Activated naive CD4-positive, alpha-beta T cell treated with anti-CD3 and anti-CD28 coated beads, Interleukin-2, amount 50 U/mL, for 72 hours (primary cell): ENCODE measurements around the gene P4HA2. TPM values are rescaled to one million over a fixed set of nuclear protein-coding genes. Genes with fewer than 3 reads are reported as not detected.

Experiments used
- ATAC-seq, 2 donors: fragments of 150-1000 bp; cut with Tn5 transposase; 2 replicates each; pipeline ENCODE4 v1.10.0; 2021; ENCODE audit warnings: mild to moderate bottlenecking in 2 of 2, moderate library complexity in 2 of 2
- DNase-seq, 2 donors: peaks; one replicate each; pipeline ENCODE4 v3.0.0; 2021 to 2022; ENCODE audit warnings: low spot score in 2 of 2
- H3K27ac Mint-ChIP-seq, 2 donors: one replicate each; pipeline ENCODE4 v1.8.0; 2022; ENCODE audit warnings: mild to moderate bottlenecking in 2 of 2, mixed read lengths in 2 of 2
- H3K36me3 Mint-ChIP-seq, 2 donors: one replicate each; pipeline ENCODE4 v1.8.0; 2022; ENCODE audit warnings: mixed read lengths in 2 of 2
- H3K9me3 Mint-ChIP-seq, 2 donors: one replicate each; pipeline ENCODE4 v1.8.0; 2022; ENCODE audit warnings: mixed read lengths in 2 of 2
- total RNA-seq, 2 donors: library from RNA; stranded (reverse); gene quantifications; one replicate each; pipeline ENCODE4 v1.2.3, GENCODE V29; 2022

P4HA2 gene
- total RNA-seq, 2 donors from 2014 or later = 0.91 to 21.6 TPM

DNA sequence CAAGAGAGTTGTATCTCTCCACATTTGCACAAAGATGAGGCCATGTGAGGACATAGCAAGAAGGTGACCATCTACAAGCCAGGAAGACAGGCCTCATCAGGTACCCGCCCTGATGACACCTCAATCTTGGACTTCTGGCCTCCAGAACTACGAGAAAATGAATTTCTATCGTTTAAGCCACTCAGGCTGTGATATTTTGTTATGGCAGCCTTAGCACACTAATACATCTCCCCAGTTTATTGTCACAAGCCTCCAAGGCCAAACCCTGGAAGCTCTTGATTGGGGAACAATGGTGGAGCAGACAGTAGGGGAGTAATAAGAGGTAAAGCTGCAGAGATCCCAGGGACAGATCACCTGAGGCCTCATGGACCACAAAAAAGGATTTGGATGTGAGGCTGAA, 7.7 kb upstream of the P4HA2 start:
- Mint-ChIP-seq H3K27ac (no peak overlapping the region), H3K36me3 (no peaks in the 10 kb centered on the region), H3K9me3 (no peaks in the 10 kb centered on the region)
- DNase-seq = no peak
- ATAC-seq = no peak

DNA sequence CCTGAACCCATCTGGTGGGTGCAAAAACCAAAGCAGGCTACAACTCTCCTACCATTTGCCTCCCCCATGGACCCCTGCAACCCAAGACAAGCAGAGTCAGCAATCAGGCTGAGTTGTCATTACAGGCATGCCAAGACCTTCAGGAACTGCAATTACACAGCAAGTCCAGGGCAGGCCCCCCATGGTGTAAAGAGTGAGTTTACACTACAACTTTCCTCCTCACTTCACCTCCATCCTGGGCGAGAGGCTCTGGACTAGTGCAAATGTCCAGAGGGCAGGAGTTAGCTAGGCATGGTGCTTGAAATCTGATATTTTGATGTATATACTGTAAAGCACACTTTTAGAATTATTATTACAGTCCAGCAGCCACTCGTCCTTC, 7.0 kb upstream of the P4HA2 start:
- no peaks in the 10 kb centered on the region for H3K9me3 Mint-ChIP-seq
- no peak overlapping the region for H3K27ac Mint-ChIP-seq
- H3K36me3 Mint-ChIP-seq = no peaks in the 10 kb centered on the region
- ATAC-seq (no peak), DNase-seq (peak in 1 of 2 donors; percentile 13)

DNA sequence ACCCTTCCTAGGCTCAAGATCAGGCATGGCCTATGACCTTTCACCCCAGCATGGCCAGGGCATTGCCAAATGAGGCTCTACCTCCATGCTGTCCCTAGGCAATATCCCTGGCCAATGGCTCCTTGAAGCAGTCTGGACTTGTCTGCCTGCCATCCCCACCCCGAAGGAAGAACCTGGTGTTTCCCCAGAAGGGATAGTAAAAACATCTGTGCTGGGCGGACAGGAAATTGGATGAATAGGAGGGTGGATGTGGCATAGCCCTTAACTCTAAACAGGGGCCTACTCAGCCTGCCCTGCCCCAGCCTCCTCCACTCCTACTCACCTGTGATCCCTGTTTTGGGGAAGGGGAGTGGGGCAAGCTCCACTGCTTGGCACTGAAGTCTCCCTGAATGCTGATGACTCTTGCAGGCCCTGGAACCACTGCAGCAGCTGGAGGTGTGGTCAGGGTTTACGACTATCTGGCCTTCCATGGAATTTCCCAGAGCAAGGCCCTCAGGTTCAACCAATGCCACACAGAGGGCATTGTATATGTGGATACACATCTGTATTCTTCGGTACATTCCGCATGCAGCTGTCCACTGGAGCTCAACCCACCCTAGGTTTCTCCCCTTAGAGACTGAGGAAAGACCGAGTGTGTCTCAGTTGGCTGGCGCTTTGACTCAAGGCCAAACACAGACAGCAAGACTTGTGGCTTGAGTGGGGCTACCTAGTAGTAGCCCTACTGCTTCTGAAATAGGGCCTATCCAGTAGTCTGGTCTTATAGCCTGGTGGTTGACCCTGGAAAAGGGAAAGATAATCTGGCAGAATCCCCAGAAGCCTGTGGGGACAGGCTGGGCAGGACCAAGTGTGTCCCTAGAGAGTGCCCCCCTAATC, 6.4 kb upstream of the P4HA2 start:
- Mint-ChIP-seq H3K9me3 (no peaks in the 10 kb centered on the region), H3K27ac (no peak overlapping the region), H3K36me3 (no peaks in the 10 kb centered on the region)
- no peak for ATAC-seq
- peak in 1 of 2 donors; percentile 43 for DNase-seq

DNA sequence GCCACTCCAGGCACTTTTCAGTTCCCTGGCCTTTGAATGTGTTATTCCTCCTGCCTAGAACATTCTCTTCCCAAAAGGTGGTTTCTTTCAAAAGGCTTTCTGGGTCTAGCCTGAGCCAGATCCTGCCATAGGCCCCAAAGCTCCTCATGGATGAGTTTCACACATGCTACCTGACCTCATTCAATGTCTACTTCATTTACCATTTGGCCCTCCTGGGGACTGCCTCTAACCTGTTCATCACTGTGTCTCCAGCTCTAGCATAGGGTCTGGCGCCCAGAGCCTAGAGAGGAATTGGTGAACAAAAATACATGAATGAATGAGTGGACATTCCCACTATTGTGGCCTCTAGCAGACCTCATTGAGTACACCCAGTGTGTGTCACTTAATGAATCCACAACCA, 5.4 kb upstream of the P4HA2 start:
- no peaks in the 10 kb centered on the region for H3K9me3 Mint-ChIP-seq
- no peak for DNase-seq
- no peak overlapping the region for H3K27ac Mint-ChIP-seq
- no peak for ATAC-seq
- no peaks in the 10 kb centered on the region for H3K36me3 Mint-ChIP-seq

DNA sequence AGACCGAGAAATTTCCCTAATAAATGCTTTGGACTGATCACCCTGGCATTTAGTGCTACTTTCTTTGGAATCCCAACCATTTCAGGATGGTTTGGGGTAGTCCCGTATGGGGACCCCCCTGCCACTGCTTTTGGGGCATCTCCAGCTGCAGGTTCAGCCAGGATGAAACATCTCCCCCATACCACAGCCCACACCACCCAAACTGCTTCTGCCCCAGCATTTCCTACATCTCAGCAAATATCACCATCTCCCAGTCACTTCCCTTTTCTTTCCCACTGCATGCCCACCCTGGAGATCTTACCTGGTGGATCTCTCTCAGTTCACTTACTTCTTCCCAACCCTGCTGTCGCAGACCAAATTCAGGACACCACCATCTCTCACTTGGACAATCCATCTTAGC, 4.8 kb upstream of the P4HA2 start:
- no peaks in the 10 kb centered on the region for H3K9me3 Mint-ChIP-seq
- no peaks in the 10 kb centered on the region for H3K36me3 Mint-ChIP-seq
- no peak overlapping the region for H3K27ac Mint-ChIP-seq
- DNase-seq (no peak), ATAC-seq (no peak)

DNA sequence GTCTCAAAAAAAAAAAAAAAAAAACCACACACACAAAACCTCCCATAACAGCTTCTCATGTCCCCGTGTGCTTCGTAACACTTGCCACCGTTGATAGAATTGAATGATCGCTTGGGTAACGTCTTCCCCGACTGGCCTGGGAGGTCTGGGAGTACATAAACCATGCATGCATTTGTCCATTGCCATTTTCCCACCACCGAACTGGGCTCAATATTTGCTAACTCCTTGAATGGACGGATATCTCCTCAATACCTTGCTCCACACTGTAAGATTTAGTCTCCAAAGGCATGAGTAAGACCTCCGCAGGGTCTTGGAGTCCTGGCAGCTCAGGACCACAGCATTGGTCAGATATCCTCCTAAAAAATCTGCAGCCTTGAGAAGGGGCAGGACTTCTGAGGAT, 3.2 kb upstream of the P4HA2 start:
- no peak overlapping the region for H3K27ac Mint-ChIP-seq
- H3K9me3 Mint-ChIP-seq = no peaks in the 10 kb centered on the region
- no peak for ATAC-seq

DNA sequence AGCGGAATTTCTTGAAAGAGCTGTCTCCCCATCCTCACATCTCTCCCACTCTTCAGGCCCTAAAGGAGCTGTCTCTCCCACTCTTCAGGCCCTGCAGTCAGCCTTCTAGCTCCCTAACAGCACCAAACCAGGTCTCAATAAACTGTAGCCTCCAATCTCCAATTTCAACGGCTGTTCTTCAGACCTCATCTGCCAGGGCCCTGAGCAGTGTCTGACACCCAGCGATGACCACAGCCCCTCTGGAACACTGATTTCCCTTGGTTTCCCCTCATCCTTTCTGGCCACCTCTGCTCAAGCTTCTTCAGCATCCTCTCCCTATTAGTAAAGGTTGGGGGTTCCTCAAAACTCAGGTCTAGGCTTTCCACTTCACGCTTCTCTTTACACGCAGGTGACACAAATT, 1.6 kb upstream of the P4HA2 start:
- no peak for ATAC-seq
- DNase-seq = peak in 1 of 2 donors; percentile 30
- Mint-ChIP-seq H3K9me3 (no peaks in the 10 kb centered on the region), H3K36me3 (no peaks in the 10 kb centered on the region), H3K27ac (no peak overlapping the region)

More for the DNA sequence above, 3.2 kb upstream of the P4HA2 start:
- no peak for DNase-seq
- H3K36me3 Mint-ChIP-seq = no peaks in the 10 kb centered on the region

DNA sequence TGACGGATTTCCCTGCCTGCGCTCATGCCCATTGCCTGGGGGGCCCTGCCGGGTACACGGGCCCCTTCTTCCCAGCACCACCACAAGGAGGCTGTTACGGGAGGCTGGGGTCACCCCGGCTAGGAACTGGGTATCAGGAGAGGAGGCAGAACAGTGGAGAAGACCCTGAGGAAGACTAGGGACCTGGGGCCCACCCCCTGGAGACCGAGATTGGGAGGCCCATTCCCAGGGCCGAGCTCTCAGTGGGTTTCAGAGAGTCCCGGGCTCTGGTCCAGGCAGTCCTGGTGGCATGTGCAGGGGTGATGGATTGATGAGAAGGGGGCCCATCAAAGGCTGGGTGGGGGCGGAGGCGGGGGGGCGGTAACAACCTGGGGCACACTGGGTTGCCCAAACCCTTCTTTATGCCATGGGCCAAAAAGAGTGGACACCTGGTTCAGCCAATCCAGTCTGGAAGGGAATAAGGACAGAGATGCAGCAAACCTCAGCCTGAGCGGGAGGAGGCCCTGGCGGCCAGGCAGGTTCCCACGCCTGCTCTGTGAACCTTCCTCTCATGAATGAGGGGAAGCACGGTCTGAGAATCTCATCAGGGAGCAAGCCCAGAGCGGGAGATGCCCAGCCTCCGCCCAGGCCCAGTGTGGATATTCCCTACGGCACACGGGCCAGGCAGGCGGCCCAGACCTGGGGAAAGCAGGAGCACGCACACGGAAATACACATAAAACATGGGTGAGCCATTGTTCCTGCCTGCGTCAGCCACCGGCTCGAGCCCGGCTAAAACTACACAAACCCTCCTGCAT, 785 bp upstream of the P4HA2 start:
- DNase-seq (peak in 1 of 2 donors; percentile 21), ATAC-seq (no peak)
- Mint-ChIP-seq H3K27ac (no peak overlapping the region), H3K36me3 (no peaks in the 10 kb centered on the region), H3K9me3 (no peaks in the 10 kb centered on the region)

DNA sequence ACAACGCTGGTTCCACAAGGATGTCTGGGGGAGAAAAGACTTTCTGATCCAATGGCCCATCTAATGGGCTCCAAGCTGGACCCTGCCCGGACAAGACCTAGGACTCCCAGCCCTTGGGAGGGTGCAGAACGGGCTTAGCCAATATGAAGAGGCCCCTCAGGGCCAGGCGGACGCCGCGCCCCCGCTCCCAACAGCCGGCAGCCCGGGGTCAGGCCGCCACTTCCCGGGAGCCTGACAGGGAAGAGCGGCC, 493 bp downstream of the P4HA2 start:
- Mint-ChIP-seq H3K9me3 (no peaks in the 10 kb centered on the region), H3K27ac (no peak overlapping the region), H3K36me3 (no peaks in the 10 kb centered on the region)
- DNase-seq (peak in 1 of 2 donors; percentile 49), ATAC-seq (no peak)

DNA sequence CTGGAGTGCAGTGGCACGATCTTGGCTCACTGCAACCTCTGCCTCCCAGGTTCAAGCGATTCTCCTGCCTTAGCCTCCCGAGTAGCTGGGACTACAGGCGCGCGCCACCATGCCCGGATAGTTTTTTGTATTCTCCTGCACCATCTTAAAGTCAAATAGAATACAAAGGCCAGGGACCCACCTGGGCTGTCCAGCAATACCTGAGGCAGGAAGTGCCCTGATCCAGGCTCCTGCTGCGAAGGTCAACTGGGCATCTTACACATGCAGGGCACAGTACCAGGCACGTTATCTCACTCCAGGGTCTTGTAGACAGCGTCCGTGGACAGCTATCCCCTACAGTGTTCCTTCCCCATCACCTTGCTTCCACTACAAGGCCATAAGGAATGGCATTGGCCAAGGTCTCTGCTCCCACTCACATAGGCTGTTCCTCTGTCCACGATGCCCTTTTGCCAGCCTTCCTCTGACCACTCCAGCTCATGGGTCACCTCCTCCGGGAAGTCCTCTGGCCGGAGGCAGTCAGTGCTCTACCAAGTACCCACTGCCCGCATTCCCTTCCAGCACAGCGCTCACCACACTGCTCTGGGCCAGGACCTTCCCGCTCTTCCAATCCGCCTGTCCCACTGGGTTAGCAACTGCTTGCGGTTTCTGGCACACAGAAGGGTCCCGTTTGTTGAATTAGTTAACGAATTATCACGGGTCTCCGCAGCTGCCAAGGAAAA, 978 bp downstream of the P4HA2 start:
- peak in 1 of 2 donors; percentile 7 for DNase-seq
- H3K27ac Mint-ChIP-seq = no peak overlapping the region

DNA sequence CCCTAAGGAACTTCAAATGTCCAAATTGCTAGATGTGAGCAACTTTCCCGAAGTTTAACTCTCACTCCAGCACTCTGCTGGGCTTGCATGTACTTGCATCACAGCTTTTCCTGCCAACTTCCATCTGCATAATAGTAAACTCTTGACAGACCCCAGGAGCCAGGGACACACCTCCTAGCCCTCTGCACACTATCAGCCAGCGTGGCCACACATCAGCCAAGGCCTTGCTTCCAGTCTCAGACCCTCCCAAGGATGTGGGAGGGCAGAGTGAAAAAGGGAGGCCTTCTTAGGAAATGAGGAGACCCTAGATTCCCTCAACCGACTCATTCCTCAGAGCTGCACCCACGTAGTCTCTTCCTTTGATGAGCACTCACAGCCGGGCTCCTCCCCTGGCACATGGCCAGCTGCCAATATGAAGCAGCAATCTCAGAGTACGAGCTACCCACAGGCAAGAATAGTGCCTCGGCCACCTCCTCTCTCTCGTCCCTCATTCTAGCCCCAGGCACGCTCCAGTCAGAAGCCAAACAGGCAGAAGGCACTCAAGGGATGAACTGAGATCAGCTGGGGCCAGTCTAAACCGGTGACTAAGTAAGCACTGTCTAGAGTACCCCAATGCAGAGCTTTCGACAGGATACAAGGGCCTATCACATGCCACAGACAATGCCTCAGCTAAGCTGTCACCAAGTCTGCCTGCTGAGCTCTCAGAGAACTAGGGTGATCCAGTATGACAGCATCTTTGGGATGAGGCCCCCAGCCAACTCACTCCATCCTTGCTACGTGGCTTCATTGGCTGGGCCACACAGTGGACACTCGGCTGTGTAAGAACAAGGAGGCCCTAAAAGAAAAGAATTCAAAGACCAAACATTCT, 2.3 kb downstream of the P4HA2 start:
- peak; percentile 23 to 50 for DNase-seq
- no peak overlapping the region for H3K27ac Mint-ChIP-seq
- peak; percentile 27 to 31 for ATAC-seq
- H3K9me3 Mint-ChIP-seq = no peaks in the 10 kb centered on the region
- H3K36me3 Mint-ChIP-seq = no peaks in the 10 kb centered on the region

More for the DNA sequence above, 978 bp downstream of the P4HA2 start:
- no peak for ATAC-seq
- no peaks in the 10 kb centered on the region for H3K36me3 Mint-ChIP-seq
- no peaks in the 10 kb centered on the region for H3K9me3 Mint-ChIP-seq

DNA sequence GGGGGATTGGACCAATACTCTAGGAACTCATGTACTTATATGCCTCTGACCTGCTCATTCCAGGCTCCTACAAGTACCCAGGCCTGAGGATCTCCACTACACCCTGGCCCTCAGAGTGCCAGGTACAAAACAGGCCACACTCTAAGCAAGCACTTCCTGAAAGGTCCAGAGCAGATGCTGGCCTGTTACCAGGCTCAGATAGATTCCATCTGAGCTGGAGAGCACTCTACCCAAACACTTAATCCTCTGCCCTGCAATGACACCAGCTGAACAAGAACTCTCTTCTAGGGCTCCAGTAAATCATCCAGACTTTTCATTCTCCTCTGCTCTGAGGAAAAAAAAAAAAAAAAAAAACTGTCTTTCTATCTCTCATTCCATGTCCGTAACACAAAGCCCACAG, 2.9 kb downstream of the P4HA2 start:
- ATAC-seq (no peak), DNase-seq (peak in 1 of 2 donors; percentile 20)
- Mint-ChIP-seq H3K9me3 (no peaks in the 10 kb centered on the region), H3K27ac (no peak overlapping the region), H3K36me3 (no peaks in the 10 kb centered on the region)

DNA sequence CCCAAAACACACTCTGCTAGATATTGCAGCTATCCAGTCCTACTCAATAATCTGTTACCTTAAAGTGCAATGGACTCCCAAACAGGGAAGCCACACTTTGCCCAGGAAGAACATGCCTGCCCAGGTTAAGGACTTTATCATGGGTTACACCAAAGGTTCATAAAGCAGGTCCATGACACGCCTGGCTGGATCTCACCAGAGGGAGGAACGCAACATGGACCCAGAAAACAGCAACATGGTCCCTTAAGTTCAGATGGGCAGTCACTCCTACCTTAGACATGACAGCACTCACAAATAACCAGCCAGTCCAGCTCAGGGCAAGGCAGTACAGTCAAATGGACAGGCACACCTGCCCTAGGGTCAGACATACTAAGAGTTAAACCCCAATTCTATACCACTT, 3.8 kb downstream of the P4HA2 start:
- ATAC-seq (no peak), DNase-seq (no peak)
- Mint-ChIP-seq H3K9me3 (no peaks in the 10 kb centered on the region), H3K27ac (no peak overlapping the region), H3K36me3 (no peaks in the 10 kb centered on the region)

DNA sequence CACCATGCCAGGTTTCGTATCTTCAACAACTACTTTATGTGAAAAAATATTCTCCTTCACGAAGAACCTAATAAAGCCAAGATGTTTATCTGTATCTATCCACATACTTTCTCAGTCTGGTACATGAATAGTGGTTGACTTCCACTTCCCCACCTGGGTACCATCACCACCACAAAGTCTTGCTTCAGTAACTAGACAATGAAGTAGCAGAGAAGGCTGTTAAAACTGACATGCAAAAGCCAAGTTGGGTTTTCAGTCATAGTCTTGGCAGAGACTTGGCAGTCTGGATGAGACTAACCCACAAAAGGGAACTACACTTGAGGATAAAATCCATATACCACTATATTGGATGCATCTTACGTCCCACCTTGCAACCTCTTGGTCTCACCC, 5.0 kb downstream of the P4HA2 start:
- H3K36me3 Mint-ChIP-seq = no peaks in the 10 kb centered on the region
- H3K9me3 Mint-ChIP-seq = no peaks in the 10 kb centered on the region
- DNase-seq (no peak), ATAC-seq (no peak)
- no peak overlapping the region for H3K27ac Mint-ChIP-seq

DNA sequence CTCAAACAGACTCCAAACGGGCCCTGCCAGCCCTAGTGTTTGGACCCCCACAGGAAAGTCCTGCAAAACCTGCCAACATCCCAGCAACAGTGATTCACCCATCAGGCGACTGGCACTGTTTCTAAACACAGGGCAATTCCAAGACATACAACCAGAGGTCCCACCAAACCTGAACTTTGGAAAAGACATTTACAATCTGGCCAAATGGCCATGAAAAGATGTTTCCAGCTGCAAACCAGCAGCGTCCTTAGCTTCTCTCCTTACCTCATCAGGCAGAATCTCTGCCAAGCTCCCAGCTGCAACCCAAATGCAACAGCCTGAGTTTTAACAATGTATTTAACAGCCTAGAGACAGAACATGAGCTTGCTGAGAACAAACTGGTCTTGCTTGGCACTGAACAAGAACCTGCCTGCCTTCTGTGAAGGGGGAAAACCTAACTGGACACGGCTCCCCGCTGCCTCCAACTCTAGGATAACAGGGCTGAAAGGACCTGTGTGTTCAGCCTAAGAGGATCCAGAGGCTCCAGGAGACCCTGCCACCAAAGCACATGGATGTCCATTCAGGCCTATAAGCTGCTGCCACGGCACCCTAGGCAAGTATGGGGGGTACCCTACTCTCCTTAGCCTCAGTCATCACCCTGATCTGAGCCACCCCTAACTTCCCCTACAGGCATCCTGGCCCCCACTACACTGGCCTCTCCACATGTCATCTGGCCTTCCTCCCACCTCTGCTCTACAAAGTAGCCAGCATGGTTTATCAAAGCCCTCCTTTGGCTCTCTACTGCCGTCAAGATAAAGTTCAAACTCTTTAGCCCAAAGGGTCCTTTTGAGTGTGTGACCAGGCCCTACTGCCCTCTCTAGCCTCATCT, 5.6 kb downstream of the P4HA2 start:
- H3K36me3 Mint-ChIP-seq = no peaks in the 10 kb centered on the region
- ATAC-seq (no peak), DNase-seq (peak in 1 of 2 donors; percentile 18)
- no peaks in the 10 kb centered on the region for H3K9me3 Mint-ChIP-seq
- H3K27ac Mint-ChIP-seq = no peak overlapping the region

DNA sequence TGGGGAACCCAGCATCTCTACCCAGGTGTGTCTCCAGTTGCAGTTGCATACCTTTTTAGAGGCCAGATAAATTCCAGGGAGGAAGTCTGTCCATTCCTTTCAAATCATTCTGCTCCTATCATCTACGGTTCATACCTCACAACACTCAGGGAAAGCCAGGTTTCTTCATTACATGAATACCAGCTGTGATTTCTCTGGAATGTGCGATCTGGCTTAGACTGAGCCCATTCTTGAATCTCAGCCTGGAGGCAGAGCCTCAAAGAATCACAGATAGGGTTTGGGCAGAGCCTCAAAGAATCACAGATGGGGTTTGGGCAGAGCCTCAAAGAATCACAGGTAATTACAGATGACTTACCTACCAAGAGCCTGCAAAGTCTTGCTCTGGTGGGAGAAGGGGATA, 7.2 kb downstream of the P4HA2 start:
- ATAC-seq = no peak
- H3K36me3 Mint-ChIP-seq = no peaks in the 10 kb centered on the region
- no peaks in the 10 kb centered on the region for H3K9me3 Mint-ChIP-seq
- no peak for DNase-seq
- no peak overlapping the region for H3K27ac Mint-ChIP-seq
